ENCODE data around the gene UNC5C. TPM values are rescaled to one million over a fixed set of nuclear protein-coding genes. Genes with fewer than 3 reads are reported as not detected.
"Not testable (repeated sequence)": the region's sequence is repeated elsewhere in the genome, so short reads cannot be mapped to it uniquely, and the experiment has no call there.

UNC5C gene
- total RNA-seq, 1 donor from 2014 or later, result 2.0 TPM

DNA sequence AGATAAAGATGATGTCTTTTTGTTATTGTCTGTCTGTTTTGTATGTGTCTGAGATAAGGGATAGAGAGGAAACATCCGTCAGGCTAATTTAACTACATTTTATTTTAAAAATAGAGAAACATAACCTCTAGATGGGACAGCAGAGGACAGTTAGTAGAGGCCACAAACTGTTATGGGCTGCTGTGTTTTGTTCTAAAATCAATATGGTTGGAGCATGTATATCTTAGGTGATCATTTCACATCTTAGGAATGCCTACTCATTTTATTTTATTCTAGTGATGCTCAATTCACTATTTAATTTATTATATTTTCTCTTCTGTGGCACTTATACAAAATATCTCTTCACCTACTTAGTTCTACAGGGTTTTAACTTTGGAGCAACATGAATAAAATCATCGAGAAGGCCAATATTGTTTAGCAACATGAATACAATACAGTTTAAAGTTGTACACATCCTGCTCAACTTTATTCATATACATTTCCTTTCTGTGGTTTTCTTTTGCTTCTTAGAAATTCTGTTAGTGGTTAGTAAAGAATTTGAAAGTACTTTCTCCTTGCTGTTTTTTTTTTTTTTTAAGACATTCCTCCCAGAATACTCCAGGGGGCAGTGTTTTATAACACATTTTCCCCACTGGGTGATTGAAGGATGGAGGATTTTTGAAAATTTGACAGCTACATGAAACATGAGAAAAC, 392.9 kb downstream of the UNC5C start:
- Histone ChIP-seq H3K4me1 (no peaks in the 10 kb centered on the region), H3K27ac (replicated peaks) (no peak overlapping the region), H3K4me3 (no peak overlapping the region), H3K9me3 (replicated peaks) (no peaks in the 10 kb centered on the region), H3K36me3 (no peaks in the 10 kb centered on the region), H3K27me3 (ENCODE audit: low read depth) (no peaks in the 10 kb centered on the region)
- intact Hi-C loops (cut with micrococcal nuclease), result no loop called here
- TF ChIP-seq, protein P1, sequence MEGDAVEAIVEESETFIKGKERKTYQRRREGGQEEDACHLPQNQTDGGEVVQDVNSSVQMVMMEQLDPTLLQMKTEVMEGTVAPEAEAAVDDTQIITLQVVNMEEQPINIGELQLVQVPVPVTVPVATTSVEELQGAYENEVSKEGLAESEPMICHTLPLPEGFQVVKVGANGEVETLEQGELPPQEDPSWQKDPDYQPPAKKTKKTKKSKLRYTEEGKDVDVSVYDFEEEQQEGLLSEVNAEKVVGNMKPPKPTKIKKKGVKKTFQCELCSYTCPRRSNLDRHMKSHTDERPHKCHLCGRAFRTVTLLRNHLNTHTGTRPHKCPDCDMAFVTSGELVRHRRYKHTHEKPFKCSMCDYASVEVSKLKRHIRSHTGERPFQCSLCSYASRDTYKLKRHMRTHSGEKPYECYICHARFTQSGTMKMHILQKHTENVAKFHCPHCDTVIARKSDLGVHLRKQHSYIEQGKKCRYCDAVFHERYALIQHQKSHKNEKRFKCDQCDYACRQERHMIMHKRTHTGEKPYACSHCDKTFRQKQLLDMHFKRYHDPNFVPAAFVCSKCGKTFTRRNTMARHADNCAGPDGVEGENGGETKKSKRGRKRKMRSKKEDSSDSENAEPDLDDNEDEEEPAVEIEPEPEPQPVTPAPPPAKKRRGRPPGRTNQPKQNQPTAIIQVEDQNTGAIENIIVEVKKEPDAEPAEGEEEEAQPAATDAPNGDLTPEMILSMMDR (IDR thresholded peaks at IDR 0.05; ENCODE audit: borderline replicate concordance), result peak; percentile 64
- no peak for DNase-seq

DNA sequence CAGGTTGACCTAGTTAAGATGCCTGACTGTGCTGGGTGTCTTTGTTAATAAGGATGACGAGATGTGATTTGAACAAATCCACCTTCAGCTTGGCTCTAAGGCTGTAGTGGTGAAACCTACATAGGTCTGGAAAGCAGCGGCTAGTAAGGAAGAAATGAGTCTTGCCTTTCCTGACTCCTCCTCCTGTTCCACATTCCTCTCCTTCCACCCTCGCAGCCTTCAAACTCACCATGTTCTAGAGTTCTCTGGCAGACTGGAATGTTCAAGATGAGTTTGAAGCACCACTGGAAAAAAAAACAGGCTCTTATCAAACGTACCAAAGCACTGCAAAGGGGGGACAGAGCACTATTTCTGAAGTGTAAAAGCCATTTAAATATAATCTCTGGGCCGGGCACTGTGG, 395.6 kb downstream of the UNC5C start:
- DNase-seq, result no peak
- H3K27ac ChIP-seq (replicated peaks), result no peak overlapping the region
- intact Hi-C loops (cut with micrococcal nuclease), result no loop called here
- H3K27me3 ChIP-seq (ENCODE audit: low read depth), result no peaks in the 10 kb centered on the region
- TF ChIP-seq, protein P1 (IDR thresholded peaks at IDR 0.05; ENCODE audit: borderline replicate concordance), result no peak
- no peaks in the 10 kb centered on the region for H3K36me3 ChIP-seq
- H3K4me3 ChIP-seq, result no peak overlapping the region
- no peaks in the 10 kb centered on the region for H3K9me3 ChIP-seq (replicated peaks)
- no peaks in the 10 kb centered on the region for H3K4me1 ChIP-seq

DNA sequence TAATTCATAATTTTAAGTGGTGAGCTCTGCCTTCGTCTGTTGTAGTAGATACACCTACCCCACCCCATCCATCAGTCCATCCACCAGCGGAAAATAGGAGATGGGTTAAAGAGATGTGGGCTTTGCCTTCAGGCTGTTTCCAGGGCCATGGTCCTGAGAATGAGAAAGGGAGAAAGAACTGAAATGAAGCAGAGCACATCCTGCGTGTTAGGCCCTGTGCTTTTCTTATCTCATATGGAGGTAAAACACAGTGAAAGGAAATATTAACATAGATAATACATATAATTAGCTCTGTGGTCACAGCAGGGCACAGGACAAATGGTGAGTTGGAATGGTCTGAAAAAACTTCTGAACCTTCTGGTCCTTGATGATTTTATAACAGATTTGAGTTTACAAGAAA, 397.5 kb downstream of the UNC5C start:
- H3K27ac ChIP-seq (replicated peaks), result no peak overlapping the region
- TF ChIP-seq, protein P1 (IDR thresholded peaks at IDR 0.05; ENCODE audit: borderline replicate concordance), result no peak
- no peaks in the 10 kb centered on the region for H3K4me1 ChIP-seq
- no peaks in the 10 kb centered on the region for H3K36me3 ChIP-seq
- H3K4me3 ChIP-seq, result no peak overlapping the region
- no peaks in the 10 kb centered on the region for H3K27me3 ChIP-seq (ENCODE audit: low read depth)
- H3K9me3 ChIP-seq (replicated peaks), result no peaks in the 10 kb centered on the region
- DNase-seq, result no peak
- intact Hi-C loops (cut with micrococcal nuclease), result no loop called here

DNA sequence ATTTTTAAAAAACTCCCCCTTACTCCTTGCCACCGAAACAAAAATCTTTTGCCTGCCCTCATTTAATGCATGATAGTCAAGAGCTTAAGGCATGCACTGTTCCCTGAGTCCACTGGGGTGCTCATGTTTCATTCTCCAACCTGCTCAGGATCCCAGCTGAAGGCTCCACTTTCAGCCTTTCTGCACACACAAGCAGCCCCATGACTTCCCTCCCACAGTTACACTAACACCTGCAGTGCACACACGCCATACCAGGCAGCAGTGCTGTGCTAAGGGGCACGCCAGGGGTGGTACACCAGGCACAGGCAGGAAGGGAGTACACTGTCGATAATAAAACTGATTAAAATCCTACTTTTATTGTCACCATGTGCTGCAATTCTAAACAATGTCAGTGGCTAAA, 405.8 kb downstream of the UNC5C start:
- TF ChIP-seq, protein P1 (IDR thresholded peaks at IDR 0.05; ENCODE audit: borderline replicate concordance), result no peak
- intact Hi-C loops (cut with micrococcal nuclease), result no loop called here
- no peak overlapping the region for H3K4me3 ChIP-seq
- no peak overlapping the region for H3K27ac ChIP-seq (replicated peaks)
- no peaks in the 10 kb centered on the region for H3K36me3 ChIP-seq
- DNase-seq, result no peak
- H3K9me3 ChIP-seq (replicated peaks), result peaks cover 8% of the 10 kb centered on the region
- peaks cover 12% of the 10 kb centered on the region for H3K27me3 ChIP-seq (ENCODE audit: low read depth)
- H3K4me1 ChIP-seq, result no peaks in the 10 kb centered on the region

DNA sequence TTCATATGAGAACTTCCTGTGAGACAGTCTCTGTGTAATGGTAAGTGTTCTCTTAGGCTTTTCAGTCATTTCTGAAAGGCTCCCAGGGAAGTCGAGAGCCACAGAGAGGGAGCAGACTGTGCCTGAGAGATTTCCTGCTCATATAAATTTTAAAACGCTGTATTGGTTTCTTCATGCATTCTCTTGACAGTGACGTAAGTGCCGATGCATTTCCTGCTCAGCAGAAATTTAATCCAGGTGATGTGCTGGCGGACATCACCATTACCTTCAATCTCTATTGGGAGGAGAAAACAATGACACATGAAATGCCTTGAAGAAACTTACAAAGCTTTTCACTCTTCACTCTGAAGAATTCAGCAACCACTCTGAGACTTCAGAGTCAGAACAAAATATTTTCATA, 407.4 kb downstream of the UNC5C start:
- Histone ChIP-seq H3K9me3 (replicated peaks) (peaks cover 8% of the 10 kb centered on the region), H3K4me1 (no peaks in the 10 kb centered on the region), H3K36me3 (no peaks in the 10 kb centered on the region), H3K27me3 (ENCODE audit: low read depth) (peaks cover 12% of the 10 kb centered on the region), H3K4me3 (no peak overlapping the region), H3K27ac (replicated peaks) (no peak overlapping the region)
- intact Hi-C loops (cut with micrococcal nuclease), result no loop called here
- DNase-seq, result no peak
- TF ChIP-seq, protein P1 (IDR thresholded peaks at IDR 0.05; ENCODE audit: borderline replicate concordance), result no peak

DNA sequence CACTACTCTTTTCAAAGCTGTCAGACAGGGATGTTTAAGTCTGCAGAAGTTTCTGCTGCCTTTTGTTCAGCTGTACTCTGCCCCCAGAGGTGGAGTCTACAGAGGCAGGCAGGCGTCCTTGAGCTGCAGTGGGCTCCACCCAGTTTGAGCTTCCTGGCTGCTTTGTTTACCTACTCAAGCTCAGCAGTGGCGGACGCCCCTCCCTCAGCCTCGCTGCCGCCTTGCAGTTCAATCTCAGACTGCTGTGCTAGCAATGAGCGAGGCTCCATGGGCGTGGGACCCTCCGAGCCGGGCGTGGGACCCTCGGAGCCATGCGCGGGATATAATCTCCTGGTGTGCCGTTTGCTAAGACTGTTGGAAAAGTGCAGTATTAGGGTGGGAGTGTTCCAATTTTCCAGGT, 409.3 kb downstream of the UNC5C start:
- H3K4me1 ChIP-seq; H3K27ac ChIP-seq (replicated peaks); H3K36me3 ChIP-seq; DNase-seq; H3K4me3 ChIP-seq; intact Hi-C loops (cut with micrococcal nuclease): not testable (repeated sequence)
- peaks cover 11% of the 10 kb centered on the region for H3K27me3 ChIP-seq (ENCODE audit: low read depth)
- peaks cover 17% of the 10 kb centered on the region for H3K9me3 ChIP-seq (replicated peaks)

DNA sequence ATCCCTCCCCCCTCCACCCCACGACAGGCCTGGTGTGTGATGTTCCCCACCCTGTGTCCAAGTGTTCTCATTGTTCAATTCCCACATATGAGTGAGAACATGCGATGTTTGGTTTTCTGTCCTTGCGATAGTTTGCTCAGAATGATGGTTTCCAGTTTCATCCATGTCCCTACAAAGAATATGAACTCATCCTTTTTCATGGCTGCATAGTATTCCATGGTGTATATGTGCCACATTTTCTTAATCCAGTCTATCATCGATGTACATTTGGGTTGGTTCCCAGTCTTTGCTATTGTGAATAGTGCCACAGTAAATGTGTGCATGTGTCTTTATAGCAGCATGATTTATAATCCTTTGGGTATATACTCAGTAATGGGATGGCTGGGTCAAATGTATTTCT, 414.8 kb downstream of the UNC5C start:
- H3K4me3 ChIP-seq; H3K4me1 ChIP-seq; intact Hi-C loops (cut with micrococcal nuclease); DNase-seq; H3K27ac ChIP-seq (replicated peaks); H3K36me3 ChIP-seq; H3K27me3 ChIP-seq (ENCODE audit: low read depth): not testable (repeated sequence)
- peaks cover 13% of the 10 kb centered on the region for H3K9me3 ChIP-seq (replicated peaks)

All from left ventricle myocardium inferior (tissue), 1 donor.